ENCODE data around the gene SNTG2. TPM values are rescaled to one million over a fixed set of nuclear protein-coding genes. Genes with fewer than 3 reads are reported as not detected.

The SNTG2 gene
- total RNA-seq, 2 experiments from 2014 or later: not detected

GRCh38 chr2:932320-933115 is 18.1 kb upstream of the SNTG2 start:
- Histone ChIP-seq H3K27ac (ENCODE audit: low read depth, low read length, poor library complexity, severe bottlenecking) (no peak overlapping the region), H3K79me2 (ENCODE audit: insufficient read depth, low read depth, low read length) (no peaks in the 10 kb centered on the region), H3K4me1 (ENCODE audit: insufficient read depth, low read length, poor library complexity, severe bottlenecking) (no peaks in the 10 kb centered on the region), H4K20me1 (ENCODE audit: insufficient read depth, low read length) (no peaks in the 10 kb centered on the region), H3K9me3 (ENCODE audit: low read length) (no peaks in the 10 kb centered on the region), H3K4me2 (ENCODE audit: low read length) (no peak overlapping the region), H2AFZ (ENCODE audit: low read length) (no peak overlapping the region), H3K4me3 (ENCODE audit: low read depth, low read length, poor library complexity, severe bottlenecking) (no peak overlapping the region), H3K36me3 (ENCODE audit: insufficient read depth, low read length) (no peaks in the 10 kb centered on the region), H3K9me2 (ENCODE audit: insufficient read depth, low read length) (no peaks in the 10 kb centered on the region)
- intact Hi-C loops (cut with micrococcal nuclease; ENCODE audit: unreplicated experiment): no loop called here
- ChIA-PET CTCF (ENCODE audit: unreplicated experiment) (no interaction called here), POLR2A (no interaction called here)
- TF ChIP-seq CTCF (conservative IDR thresholded peaks at IDR 0.05; ENCODE audit: low read length): no peak
- no peak for TF ChIP-seq EZH2phosphoT487 (IDR thresholded peaks at IDR 0.05; ENCODE audit: borderline replicate concordance, low read depth, low read length)
- no peak for DNase-seq (ENCODE audit: low spot score)
- BruUV-seq (replicated peaks): no TSS peak

- DNase-seq (ENCODE audit: low spot score): no peak
- intact Hi-C loops (cut with micrococcal nuclease; ENCODE audit: unreplicated experiment): no loop called here
- Histone ChIP-seq H3K79me2 (ENCODE audit: insufficient read depth, low read depth, low read length) (no peaks in the 10 kb centered on the region), H3K9me2 (ENCODE audit: insufficient read depth, low read length) (no peaks in the 10 kb centered on the region), H3K27ac (ENCODE audit: low read depth, low read length, poor library complexity, severe bottlenecking) (no peak overlapping the region), H3K36me3 (ENCODE audit: insufficient read depth, low read length) (no peaks in the 10 kb centered on the region), H3K4me2 (ENCODE audit: low read length) (no peak overlapping the region), H3K4me3 (ENCODE audit: low read depth, low read length, poor library complexity, severe bottlenecking) (no peak overlapping the region), H3K4me1 (ENCODE audit: insufficient read depth, low read length, poor library complexity, severe bottlenecking) (no peaks in the 10 kb centered on the region), H3K9me3 (ENCODE audit: low read length) (no peaks in the 10 kb centered on the region), H2AFZ (ENCODE audit: low read length) (no peak overlapping the region), H4K20me1 (ENCODE audit: insufficient read depth, low read length) (no peaks in the 10 kb centered on the region)
- no TSS peak for BruUV-seq (replicated peaks)
- CTCF ChIA-PET (ENCODE audit: unreplicated experiment): no interaction called here
- POLR2A ChIA-PET: interaction anchor here (0.6 kb wide), 1 partner anchor 509 kb away, joined by 3 read pairs; no protein-coding TSS in a partner anchor
- TF ChIP-seq CTCF (conservative IDR thresholded peaks at IDR 0.05; ENCODE audit: low read length) (no peak), EZH2phosphoT487 (IDR thresholded peaks at IDR 0.05; ENCODE audit: borderline replicate concordance, low read depth, low read length) (no peak)
These were observed 16.8 kb upstream of the SNTG2 start for GRCh38 chr2:933734-934295.

- H3K9me3 ChIP-seq (ENCODE audit: low read length): no peaks in the 10 kb centered on the region
- H3K79me2 ChIP-seq (ENCODE audit: insufficient read depth, low read depth, low read length): no peaks in the 10 kb centered on the region
- H4K20me1 ChIP-seq (ENCODE audit: insufficient read depth, low read length): no peaks in the 10 kb centered on the region
- no peak for TF ChIP-seq CTCF (conservative IDR thresholded peaks at IDR 0.05; ENCODE audit: low read length)
- TF ChIP-seq EZH2phosphoT487 (IDR thresholded peaks at IDR 0.05; ENCODE audit: borderline replicate concordance, low read depth, low read length): no peak
- DNase-seq (ENCODE audit: low spot score): no peak
- intact Hi-C loops (cut with micrococcal nuclease; ENCODE audit: unreplicated experiment): no loop called here
- BruUV-seq (replicated peaks): no TSS peak
- POLR2A ChIA-PET: no interaction called here
- no peaks in the 10 kb centered on the region for H3K36me3 ChIP-seq (ENCODE audit: insufficient read depth, low read length)
- no peak overlapping the region for H3K4me2 ChIP-seq (ENCODE audit: low read length)
- CTCF ChIA-PET (ENCODE audit: unreplicated experiment): no interaction called here
- H2AFZ ChIP-seq (ENCODE audit: low read length): no peak overlapping the region
- no peaks in the 10 kb centered on the region for H3K4me1 ChIP-seq (ENCODE audit: insufficient read depth, low read length, poor library complexity, severe bottlenecking)
- no peak overlapping the region for H3K4me3 ChIP-seq (ENCODE audit: low read depth, low read length, poor library complexity, severe bottlenecking)
- no peak overlapping the region for H3K27ac ChIP-seq (ENCODE audit: low read depth, low read length, poor library complexity, severe bottlenecking)
- H3K9me2 ChIP-seq (ENCODE audit: insufficient read depth, low read length): no peaks in the 10 kb centered on the region
These were observed 13.1 kb upstream of the SNTG2 start for GRCh38 chr2:937530-937929.
